Measurements from ENCODE around the gene C12orf57.
A peak's percentile ranks its signal among the peaks of the same experiment; 100 is the strongest.

Gene C12orf57

GRCh38 chr12:6959805-6960592, 16.2 kb downstream of the C12orf57 start:
- DNase-seq (ENCODE audit: low read depth) = no peak
- TF ChIP-seq MAX (IDR thresholded peaks at IDR 0.05; ENCODE audit: low read depth, low read length) (no peak), MYC (IDR thresholded peaks at IDR 0.05; ENCODE audit: low read depth, low read length) (no peak), POLR2A (IDR thresholded peaks at IDR 0.05; ENCODE audit: extremely low read depth, insufficient read length) (no peak), CTCF (IDR thresholded peaks at IDR 0.05; ENCODE audit: low read depth, low read length) (no peak)
- no peak overlapping the region for H3K4me3 ChIP-seq (ENCODE audit: low read depth, low read length)

GRCh38 chr12:6960593-6961277, 16.9 kb downstream of the C12orf57 start:
- DNase-seq (ENCODE audit: low read depth) = peak; percentile 78
- TF ChIP-seq CTCF (IDR thresholded peaks at IDR 0.05; ENCODE audit: low read depth, low read length) (peak; percentile 38), MAX (IDR thresholded peaks at IDR 0.05; ENCODE audit: low read depth, low read length) (peak; percentile 24; the same call in 1 of the 2 replicates), MYC (IDR thresholded peaks at IDR 0.05; ENCODE audit: low read depth, low read length) (no peak)
- no peak overlapping the region for H3K4me3 ChIP-seq (ENCODE audit: low read depth, low read length)

GRCh38 chr12:6961278-6961694, 17.5 kb downstream of the C12orf57 start:
- TF ChIP-seq MAX (IDR thresholded peaks at IDR 0.05; ENCODE audit: low read depth, low read length) (peak; percentile 92), MYC (IDR thresholded peaks at IDR 0.05; ENCODE audit: low read depth, low read length) (peak; percentile 95), POLR2A (IDR thresholded peaks at IDR 0.05; ENCODE audit: extremely low read depth, insufficient read length) (no peak)
- peak; percentile 87 for DNase-seq (ENCODE audit: low read depth)
- H3K4me3 ChIP-seq (ENCODE audit: low read depth, low read length) = peak overlapping the region; percentile 44

GRCh38 chr12:6961695-6962284, 18.0 kb downstream of the C12orf57 start:
- TF ChIP-seq MYC (IDR thresholded peaks at IDR 0.05; ENCODE audit: low read depth, low read length) = no peak
- TF ChIP-seq MAX (IDR thresholded peaks at IDR 0.05; ENCODE audit: low read depth, low read length) = no peak
- peak; percentile 18 for TF ChIP-seq POLR2A (IDR thresholded peaks at IDR 0.05; ENCODE audit: extremely low read depth, insufficient read length)
- peak; percentile 47 for TF ChIP-seq CTCF (IDR thresholded peaks at IDR 0.05; ENCODE audit: low read depth, low read length)
- H3K4me3 ChIP-seq (ENCODE audit: low read depth, low read length) = peak overlapping the region; percentile 44
- peak; percentile 89 for DNase-seq (ENCODE audit: low read depth)

- no peak overlapping the region for H3K4me3 ChIP-seq (ENCODE audit: low read depth, low read length)
Observed at GRCh38 chr12:6962285-6963015, 18.6 kb downstream of the C12orf57 start.

More at GRCh38 chr12:6962285-6963015, 18.6 kb downstream of the C12orf57 start:
- TF ChIP-seq CTCF (IDR thresholded peaks at IDR 0.05; ENCODE audit: low read depth, low read length) (no peak), POLR2A (IDR thresholded peaks at IDR 0.05; ENCODE audit: extremely low read depth, insufficient read length) (no peak), MAX (IDR thresholded peaks at IDR 0.05; ENCODE audit: low read depth, low read length) (no peak), MYC (IDR thresholded peaks at IDR 0.05; ENCODE audit: low read depth, low read length) (no peak)
- no peak for DNase-seq (ENCODE audit: low read depth)

Data from NB4 (cell line).